ELR (cell line): ENCODE results near the gene RBM15.

Experiments
- DNase-seq: peaks from one replicate; pipeline ENCODE4 v3.0.0-alpha.2; 2015; ENCODE audit warnings: low read depth

Gene RBM15

GRCh38 chr1:110319332-110320167 lies 19.6 kb upstream of the RBM15 start:
- DNase-seq, result no peak

GRCh38 chr1:110320168-110320518 lies 19.0 kb upstream of the RBM15 start:
- no peak for DNase-seq

- no peak for DNase-seq
Observed at GRCh38 chr1:110321045-110321444, 18.1 kb upstream of the RBM15 start.

DNA sequence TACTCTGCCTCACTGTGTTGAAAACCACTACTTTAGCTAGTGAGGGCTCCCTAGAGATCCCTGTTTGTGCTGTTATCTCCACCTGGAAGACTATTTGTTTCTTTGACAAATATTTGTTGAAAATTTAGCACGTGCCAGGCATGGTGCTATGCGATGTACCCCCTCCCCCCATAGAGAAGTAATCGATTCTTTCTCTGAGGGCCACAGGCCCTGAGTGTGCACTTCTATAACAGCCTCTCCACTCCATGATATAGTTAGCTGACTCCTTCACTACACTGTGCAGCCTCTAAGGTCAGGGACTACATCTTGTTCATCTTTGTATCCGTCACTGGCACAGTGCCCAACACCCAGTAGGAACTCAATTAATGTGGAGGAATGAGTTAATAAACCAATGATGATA lies 17.3 kb upstream of the RBM15 start:
- DNase-seq, result no peak

GRCh38 chr1:110324667-110325066 lies 14.5 kb upstream of the RBM15 start:
- DNase-seq, result no peak

DNA sequence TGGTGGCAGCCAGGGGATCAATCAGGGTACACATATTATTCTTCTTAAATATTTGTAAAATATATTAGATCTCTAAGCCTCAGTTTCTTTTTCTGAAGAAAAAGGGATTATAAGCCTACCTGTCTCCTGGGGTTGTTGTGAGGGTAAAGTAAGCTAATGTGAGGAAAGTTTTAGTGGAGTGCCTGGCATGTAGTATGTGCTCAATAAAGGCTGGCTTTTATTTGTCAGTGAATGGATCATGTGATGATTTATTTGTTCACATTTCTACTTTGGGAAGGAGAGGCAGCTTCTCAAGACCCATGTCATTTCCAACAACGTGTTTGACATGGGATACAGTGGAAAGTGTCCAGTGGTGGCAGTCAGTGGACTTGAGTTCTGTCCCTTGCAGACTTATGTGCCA lies 12.4 kb upstream of the RBM15 start:
- DNase-seq, result no peak

- no peak for DNase-seq
Observed at GRCh38 chr1:110328274-110328673, 10.9 kb upstream of the RBM15 start.

DNA sequence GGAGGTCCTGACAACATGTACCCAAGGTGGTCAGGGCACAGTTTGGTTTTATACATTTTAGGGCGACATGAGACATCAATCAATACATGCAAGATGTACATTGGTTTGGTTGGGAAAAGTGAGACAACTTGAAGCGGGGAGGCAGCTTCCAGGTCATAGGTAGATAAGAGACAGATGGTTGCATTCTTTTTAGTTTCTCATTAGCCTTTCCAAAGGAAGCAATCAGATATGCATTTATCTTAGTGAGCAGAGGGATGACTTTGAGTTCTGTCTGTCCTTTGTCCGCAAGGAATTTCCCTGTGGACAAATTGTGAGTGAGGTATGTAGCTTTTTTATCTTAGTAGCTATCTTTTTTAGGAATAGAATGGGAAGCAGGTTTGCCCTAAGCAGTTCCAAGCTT lies 10.5 kb upstream of the RBM15 start:
- no peak for DNase-seq

GRCh38 chr1:110335265-110335664 lies 3.9 kb upstream of the RBM15 start:
- DNase-seq, result no peak

DNA sequence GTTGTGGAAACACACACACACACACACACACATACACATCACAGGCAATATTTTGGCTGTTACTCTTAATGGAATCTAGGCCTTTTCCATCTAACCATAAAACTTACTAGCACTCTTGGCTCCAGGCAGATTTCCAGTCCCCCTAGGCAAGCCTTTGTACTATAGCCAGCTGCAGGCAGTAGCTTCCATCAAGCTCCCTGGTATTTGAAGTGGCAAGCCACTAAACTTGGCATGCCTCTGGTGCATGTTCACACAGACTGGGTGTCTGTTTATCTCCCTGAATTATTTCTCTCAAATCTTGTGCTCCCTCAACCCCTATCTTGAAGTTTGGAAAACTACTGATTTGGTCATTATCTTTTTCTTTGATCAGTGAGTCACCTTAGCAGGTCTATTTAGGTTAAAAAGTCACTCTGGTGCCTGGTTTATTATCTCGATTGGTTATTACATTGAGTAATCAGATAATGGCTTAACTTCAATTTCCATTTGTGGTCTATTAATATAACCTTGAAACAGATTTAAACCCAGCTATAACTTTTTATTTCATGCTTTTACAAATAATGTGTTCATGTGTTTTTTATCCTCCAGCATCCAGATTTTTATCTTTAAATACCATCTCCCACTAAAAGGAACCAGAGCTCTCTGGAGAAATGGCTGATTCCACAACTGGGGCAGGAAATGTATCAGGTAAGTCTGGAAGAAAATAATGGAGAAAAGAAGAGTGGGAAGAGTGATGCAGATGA lies 2.7 kb upstream of the RBM15 start:
- DNase-seq, result peak; percentile 29

GRCh38 chr1:110337704-110338308 lies 1.4 kb upstream of the RBM15 start:
- peak; percentile 49 for DNase-seq

DNA sequence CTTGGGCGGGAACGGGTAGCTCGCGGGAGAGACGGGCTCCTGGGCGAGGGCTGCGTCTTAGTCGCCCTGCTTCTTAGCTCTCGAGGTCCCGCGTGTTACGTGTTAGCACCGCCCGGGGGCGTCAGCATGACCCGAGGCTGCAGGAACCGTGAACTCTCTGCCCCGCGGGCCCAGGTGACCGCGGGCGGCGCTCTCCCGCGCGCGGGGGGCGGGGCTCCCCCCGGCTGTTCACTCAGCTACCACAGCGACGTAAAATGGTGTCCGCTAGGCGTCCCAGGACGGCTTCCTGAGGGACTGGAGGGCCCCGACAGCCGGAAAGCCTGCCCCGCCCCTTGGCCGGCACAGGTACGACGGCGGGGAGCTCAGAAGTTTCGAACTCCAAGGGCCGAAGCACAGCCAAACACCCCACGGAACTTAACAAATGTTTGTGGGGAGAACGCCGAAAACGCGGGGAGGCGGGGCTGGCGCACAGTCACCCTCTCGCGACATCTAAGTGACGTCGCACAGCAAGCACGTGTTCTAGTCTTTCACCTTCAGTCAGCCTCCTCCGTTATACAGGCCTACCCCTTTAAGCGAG lies 780 bp upstream of the RBM15 start:
- peak; percentile 89 for DNase-seq

GRCh38 chr1:110339407-110340206 lies 430 bp downstream of the RBM15 start:
- peak; percentile 71 for DNase-seq

GRCh38 chr1:110340207-110340468 lies 961 bp downstream of the RBM15 start:
- DNase-seq, result no peak

DNA sequence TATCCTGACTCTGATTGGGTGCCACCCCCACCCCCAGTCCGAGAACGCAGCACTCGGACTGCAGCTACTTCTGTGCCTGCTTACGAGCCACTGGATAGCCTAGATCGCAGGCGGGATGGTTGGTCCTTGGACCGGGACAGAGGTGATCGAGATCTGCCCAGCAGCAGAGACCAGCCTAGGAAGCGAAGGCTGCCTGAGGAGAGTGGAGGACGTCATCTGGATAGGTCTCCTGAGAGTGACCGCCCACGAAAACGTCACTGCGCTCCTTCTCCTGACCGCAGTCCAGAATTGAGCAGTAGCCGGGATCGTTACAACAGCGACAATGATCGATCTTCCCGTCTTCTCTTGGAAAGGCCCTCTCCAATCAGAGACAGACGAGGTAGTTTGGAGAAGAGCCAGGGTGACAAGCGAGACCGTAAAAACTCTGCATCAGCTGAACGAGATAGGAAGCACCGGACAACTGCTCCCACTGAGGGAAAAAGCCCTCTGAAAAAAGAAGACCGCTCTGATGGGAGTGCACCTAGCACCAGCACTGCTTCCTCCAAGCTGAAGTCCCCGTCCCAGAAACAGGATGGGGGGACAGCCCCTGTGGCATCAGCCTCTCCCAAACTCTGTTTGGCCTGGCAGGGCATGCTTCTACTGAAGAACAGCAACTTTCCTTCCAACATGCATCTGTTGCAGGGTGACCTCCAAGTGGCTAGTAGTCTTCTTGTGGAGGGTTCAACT lies 2.1 kb downstream of the RBM15 start:
- peak; percentile 6 for DNase-seq

DNA sequence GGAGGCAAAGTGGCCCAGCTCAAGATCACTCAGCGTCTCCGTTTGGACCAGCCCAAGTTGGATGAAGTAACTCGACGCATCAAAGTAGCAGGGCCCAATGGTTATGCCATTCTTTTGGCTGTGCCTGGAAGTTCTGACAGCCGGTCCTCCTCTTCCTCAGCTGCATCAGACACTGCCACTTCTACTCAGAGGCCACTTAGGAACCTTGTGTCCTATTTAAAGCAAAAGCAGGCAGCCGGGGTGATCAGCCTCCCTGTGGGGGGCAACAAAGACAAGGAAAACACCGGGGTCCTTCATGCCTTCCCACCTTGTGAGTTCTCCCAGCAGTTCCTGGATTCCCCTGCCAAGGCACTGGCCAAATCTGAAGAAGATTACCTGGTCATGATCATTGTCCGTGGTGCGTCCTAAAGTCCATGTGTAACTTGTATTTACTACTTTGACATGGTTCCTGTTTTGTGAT lies 2.7 kb downstream of the RBM15 start:
- no peak for DNase-seq

- DNase-seq, result no peak
Observed at GRCh38 chr1:110343249-110343648, 4.1 kb downstream of the RBM15 start.

DNA sequence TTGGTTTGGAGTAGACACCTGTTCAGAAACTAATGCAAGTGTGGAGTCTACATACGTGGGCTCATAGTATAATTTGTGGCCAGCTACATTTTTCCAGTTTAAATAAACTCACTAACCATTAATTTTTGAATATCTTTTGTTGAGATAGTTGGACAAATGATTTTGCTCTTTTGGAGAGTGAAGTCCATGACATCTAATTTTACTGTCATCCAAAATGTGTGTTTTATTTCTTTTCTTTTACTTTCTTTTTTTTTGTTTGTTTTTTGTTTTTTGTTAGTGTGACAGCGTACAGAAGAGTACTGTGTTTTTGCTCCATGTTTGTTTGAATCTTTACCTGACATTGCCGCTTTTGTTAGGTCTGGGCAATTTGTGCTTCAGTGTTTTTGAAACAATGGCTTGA lies 5.0 kb downstream of the RBM15 start:
- no peak for DNase-seq

DNA sequence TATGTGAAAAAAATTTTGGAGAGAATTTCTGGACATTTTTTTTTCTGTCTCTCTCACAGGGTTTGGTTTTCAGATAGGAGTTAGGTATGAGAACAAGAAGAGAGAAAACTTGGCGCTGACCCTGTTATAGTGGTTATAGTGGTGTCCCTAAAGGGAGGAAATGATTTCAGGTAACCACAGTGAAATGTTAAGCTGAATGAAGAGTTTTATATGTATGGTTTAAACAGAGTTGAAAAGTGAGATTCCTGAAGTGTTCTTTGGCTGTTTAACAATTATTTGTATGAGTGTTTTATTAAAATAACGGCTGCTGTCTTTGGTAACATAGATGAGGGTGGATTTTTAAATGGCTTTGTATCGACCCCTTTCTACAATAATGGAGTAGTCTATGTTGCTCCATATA lies 6.3 kb downstream of the RBM15 start:
- no peak for DNase-seq

- no peak for DNase-seq
Observed at GRCh38 chr1:110346690-110347089, 7.5 kb downstream of the RBM15 start.

GRCh38 chr1:110347182-110347893 lies 8.2 kb downstream of the RBM15 start:
- DNase-seq, result no peak
